ENCODE results near the gene SMARCAL1.

Gene SMARCAL1

DNA sequence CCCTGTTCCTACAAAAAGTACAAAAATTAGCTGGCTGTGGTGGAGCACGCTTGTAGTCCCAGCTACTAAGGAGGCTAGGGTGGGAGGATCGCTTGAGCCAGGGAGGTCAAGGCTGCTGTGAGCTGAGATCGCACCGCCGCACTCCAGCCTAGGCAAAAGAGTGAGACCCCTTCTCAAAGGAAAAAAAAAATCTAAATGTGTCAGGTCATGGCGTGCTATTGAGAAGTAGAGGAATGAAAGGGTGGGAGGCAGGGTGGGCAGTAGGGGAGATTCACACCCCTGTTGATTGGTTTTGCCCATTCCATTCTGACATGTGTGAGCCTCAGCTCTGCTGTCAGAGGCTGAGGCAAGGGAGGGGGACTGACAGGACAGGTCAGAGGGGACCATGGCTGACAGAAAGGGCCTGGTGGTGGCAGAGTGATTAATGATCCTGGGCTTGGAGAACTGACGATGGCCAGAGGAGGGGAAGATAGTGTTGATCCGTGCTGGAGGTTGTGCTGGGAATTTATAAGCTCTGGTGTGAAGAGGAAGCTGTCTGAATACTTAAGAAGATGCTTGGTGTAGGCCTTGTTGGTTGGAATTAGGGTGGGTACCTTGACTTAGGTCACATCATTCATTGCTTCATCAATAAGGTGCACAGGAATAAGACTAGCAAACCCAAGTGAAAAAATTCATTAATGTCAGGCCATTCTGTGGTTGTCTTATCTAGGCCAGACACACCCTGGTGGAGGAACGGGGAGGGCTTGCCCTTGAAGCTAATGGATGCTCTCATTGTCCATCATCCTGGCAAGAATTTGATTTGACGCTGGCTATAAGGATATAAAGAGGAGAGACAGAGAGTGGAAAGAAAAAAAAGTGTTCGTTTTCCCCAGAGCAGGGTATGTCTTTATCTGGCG, 19.1 kb upstream of the SMARCAL1 start:
- no peak for DNase-seq

DNA sequence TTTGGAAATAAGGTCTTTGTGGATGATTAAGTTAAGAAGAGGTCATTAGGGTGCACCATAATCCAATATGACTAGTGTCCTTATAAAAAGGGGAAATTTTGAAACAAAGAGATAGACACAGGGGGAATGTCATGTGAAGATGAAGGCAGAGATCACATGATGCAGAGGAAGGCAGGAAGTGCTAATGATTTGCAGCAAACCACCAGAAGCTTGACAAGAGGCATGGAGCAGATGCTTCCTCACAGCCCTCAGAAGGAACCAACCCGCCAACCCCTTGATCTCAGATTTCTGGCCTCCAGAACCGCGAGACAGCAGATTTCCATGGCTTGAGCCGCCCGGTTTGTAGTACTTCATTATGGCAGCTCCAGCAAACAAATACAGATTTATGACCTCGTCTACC, 17.4 kb upstream of the SMARCAL1 start:
- DNase-seq: no peak

- DNase-seq: no peak
Measured at GRCh38 chr2:216399621-216400020, 12.7 kb upstream of the SMARCAL1 start.

DNA sequence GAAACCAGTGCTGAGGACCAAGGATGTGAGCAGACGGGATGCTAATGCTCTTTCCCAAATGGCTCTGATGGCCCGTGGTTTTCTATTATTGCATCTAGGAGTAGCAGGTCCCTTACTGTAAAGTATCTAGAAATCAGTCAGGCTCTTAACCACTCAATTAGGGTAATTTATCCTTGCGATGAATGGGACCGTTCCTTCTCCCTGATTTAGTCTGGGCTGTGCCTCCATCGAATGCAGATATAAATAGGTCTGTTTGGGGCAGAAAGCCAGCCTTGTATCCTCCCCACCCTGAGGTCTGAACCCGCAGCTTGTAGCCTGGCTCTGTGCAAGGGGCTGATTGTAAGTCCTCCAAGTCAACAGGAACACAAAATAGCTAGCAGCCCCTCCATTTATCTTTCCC, 9.5 kb upstream of the SMARCAL1 start:
- DNase-seq: no peak

DNA sequence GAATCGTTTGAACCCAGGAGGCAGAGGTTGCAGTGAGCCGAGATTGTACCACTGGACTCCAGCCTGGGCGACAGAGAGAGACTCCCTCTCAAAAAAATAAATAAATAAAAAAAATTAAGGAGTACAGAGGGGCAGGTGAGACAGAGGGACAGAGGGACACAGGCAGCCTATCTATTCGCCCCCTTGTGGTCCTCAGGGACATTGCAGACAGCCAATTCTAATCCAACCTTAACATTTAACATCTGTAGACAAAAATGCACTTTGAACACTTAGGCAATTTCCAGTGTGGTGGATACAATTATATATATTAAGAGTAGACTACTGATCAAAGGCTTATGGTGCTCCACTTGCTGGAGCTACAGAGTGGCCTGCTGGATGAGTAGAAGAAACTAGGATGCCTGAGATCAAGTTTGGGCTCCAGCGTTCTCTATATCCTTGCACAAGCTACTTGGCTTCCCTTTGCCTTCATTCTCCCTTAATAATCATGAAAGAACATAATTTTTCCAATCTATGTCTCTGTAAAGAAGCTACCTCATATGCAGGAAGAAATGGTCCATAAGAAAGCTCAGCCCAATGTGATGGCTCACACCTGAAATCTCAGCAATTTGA, 8.2 kb upstream of the SMARCAL1 start:
- DNase-seq: no peak

GRCh38 chr2:216405588-216405987, 6.7 kb upstream of the SMARCAL1 start:
- DNase-seq: no peak

- DNase-seq: no peak
Measured at GRCh38 chr2:216406826-216407225, 5.5 kb upstream of the SMARCAL1 start.

DNA sequence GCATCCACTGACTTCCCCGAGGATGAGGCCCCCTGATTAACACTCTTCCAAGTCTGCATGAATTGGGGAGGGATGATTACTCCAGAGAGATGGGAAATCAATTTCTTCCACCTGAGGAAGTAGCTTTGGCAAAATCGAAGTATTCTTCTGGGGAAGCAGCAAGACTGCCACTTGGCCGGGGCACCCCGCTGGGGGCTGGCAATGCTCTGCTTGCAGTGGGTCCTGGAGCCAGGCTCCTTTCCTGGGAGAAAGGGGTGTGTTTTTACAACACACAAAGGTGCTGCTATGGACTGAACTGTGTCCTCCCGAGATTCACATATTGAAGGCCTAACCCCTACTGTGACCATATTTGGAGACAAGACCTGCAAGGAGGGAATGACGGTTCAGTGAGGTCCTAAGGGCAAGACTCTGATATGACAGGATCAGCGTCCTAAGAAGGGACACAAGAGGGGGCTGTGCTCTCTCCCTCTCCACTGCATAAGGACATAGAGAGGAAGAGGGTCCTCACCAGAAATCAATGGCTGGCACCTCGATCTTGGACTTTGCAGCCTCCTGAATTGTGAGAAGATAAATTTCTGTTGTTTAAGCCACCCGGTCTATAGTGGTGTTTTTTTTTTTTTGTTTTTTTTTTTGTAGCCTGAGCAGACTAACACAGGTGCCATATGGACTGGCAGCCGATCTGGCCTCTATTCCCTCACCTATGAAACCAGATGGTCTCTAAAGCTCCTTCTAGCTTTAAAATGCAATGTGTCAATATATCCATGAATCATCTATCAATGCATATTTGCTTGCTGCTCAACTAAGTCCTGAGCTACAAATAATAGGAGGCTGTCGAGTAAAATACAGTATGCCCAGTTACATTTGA, 3.6 kb upstream of the SMARCAL1 start:
- DNase-seq: no peak

GRCh38 chr2:216410550-216410949, 1.7 kb upstream of the SMARCAL1 start:
- no peak for DNase-seq

GRCh38 chr2:216413882-216414281, 1.6 kb downstream of the SMARCAL1 start:
- DNase-seq: no peak

GRCh38 chr2:216414772-216415319, 2.6 kb downstream of the SMARCAL1 start:
- DNase-seq: no peak

- peak; percentile 54 for DNase-seq
Measured at GRCh38 chr2:216415541-216415940, 3.3 kb downstream of the SMARCAL1 start.

DNA sequence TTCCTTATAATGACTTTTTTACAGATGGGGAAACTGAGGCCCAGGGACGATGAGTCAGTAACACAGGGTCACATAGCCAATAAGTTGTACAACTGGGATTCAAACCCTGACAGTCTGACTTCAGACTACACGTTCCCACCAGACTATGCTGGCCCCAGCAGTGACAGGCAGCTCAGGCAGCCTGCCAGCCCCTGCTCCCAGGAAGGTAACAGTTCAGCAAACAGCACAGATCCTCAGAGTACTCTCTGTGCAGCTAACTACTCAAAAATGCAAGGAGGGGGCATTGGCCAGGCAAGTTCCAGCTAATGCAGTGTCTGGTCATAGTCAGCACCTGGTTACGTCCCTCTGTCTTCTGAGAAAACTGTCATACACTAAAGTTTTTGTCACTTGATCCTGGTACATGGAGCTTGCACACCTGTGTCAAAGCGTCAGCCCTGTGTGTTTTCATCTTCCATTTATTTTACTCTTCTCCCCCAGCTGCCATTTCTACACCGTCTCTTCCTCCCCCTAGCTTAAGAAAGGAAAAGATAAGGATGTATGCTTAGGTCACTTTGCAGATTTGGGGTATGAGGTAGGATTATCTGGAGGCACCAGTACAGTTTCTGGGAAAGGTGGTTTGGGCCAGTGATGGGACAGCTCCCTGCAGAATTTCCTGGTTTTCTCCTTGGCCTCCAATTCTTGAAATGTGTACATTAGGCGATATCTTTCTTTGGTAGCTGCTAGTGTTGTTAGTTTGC, 4.5 kb downstream of the SMARCAL1 start:
- no peak for DNase-seq

DNA sequence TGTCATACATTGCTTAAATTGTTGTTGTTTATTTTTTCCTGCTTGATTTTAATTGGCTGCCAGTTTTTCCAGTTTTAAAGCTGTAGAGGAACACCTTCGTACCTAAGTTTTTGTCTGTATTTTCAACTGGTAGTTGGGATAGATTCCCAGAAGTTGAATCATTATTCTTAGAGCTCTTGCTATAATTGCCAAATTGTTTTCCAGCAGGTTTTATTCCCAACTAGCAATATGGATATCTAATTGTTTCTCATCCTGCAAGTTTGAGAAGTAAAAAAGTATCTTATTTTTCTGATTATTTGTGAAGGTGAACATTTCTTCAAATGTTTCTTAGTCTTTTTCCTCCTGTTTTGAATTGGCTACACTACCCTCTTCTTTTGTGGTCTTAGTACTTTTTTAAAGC, 6.7 kb downstream of the SMARCAL1 start:
- no peak for DNase-seq

- DNase-seq: no peak
Measured at GRCh38 chr2:216420367-216421101, 8.2 kb downstream of the SMARCAL1 start.

GRCh38 chr2:216423071-216423470, 10.8 kb downstream of the SMARCAL1 start:
- no peak for DNase-seq

DNA sequence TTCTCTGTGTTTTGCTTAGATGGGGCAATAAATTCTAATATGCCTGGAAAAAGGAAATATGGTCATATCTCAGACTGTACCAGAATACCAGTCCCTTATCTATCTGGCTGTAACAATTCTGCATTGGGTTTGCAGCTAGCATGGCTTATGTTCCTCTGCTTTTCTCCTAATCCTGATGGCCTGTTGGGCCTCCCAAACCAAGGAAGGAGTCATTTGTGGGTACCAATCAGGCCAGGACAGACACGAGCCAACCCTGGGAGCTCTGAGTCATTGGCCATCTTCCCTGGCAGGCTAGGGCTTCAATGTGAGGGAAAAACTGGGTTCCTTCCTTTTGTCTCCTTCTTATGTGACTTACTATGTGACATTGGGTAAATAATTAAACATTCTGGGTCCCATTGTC, 12.0 kb downstream of the SMARCAL1 start:
- no peak for DNase-seq

GRCh38 chr2:216425008-216425787, 12.9 kb downstream of the SMARCAL1 start:
- DNase-seq: no peak

GRCh38 chr2:216426166-216426777, 14.0 kb downstream of the SMARCAL1 start:
- no peak for DNase-seq

DNA sequence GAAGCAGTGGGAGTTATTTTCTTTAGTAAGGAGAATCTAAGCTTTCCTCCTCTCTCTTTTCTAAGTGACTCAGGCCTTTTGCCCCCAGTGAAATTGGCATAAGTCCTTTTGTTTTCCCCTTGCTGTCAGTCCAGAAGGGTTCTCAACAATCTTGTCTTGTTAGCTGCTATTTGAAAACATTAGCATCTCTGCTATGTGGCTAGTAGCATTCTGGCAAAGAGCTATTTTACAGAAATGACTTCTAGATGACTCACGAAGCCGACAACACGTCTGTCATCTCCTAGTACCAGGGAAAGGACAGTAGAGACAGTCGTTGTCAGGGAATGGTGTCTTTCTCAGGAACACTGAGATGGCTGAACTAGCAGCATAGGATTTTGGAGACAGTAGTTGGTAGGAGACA, 14.7 kb downstream of the SMARCAL1 start:
- DNase-seq: no peak

All from right hindlimb (tissue), 1 donor.